GM21381 (cell line): ENCODE results near the gene LY86.
"Not testable (repeated sequence)": the region's sequence is repeated elsewhere in the genome, so short reads cannot be mapped to it uniquely, and the experiment has no call there.

Experiments
- ATAC-seq: cut with Tn5 transposase; IDR thresholded peaks from one replicate; pipeline ENCODE4 v1.9.1; 2021; ENCODE audit warnings: mild to moderate bottlenecking, moderate library complexity; ENCODE audit not compliant: unreplicated experiment

The LY86 gene

DNA sequence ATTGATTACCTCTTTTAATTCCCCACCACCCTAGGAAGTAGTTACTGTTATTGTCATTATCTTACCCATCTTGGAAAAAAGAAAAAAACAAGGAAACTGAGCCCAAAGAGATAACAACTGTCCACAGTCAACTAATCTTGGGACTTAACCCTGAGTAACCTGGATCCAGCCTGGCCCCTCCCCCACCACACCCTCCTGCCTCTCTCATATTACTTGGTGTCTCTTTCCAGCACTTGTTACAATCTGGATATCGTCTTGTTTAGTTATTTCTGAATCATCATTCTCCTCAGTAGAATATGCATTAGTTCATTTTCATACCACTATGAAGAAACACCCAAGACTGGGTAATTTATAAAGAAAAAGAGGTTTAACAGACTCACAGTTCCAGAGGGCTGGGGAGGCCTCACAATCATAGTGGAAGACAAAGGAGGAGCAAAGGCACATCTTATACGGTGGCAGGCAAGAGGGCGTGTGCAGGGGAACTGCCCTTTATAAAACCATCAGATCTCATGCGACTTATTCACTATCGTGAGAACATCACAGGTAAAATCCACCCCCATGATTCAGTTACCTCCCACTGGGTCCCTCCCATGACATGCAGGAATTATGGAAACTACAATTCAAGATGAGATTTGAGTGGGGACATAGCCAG, 60.3 kb downstream of the LY86 start:
- no peak for ATAC-seq

DNA sequence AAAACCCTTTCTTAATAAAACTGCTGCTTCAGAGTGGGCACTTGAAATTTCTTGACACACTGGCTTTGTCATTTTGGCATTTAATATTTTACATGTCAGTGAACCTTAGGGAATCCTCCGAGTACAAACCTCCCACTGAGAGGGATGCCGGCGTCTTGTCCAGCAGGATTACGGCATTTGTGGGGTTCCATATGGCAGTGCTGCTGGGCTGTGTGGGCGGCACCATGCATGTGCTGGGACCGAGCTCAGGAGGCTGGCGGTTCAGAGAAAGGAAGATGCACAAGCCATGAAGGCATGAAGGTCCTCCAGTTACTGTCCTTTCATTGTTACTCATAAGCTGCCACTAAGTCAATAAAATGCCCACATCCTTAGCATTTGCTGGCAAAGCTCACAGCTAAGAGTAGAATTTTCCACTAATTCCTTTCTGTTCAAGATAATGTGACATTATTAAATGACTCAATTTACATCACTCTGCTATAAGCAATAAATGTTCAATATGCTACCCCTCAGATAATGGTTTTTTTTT, 61.4 kb downstream of the LY86 start:
- ATAC-seq: no peak

DNA sequence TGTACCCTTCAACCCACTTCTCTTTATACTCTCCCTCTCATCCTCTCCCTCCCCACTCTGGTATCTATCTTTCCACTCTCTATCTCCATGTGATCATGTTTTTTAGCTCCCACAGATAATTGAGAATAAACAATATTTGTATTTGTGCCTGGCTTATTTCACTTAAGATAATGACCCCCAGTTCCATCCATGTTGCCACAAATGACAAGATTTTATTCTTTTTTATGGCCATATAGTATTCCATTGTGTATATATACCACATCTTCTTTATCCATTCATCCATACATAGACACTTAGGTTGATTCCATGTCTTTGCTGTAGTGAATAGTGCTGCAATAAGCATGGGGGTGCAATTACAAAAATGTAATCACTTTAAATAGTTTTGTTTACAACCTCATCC, 62.3 kb downstream of the LY86 start:
- no peak for ATAC-seq

DNA sequence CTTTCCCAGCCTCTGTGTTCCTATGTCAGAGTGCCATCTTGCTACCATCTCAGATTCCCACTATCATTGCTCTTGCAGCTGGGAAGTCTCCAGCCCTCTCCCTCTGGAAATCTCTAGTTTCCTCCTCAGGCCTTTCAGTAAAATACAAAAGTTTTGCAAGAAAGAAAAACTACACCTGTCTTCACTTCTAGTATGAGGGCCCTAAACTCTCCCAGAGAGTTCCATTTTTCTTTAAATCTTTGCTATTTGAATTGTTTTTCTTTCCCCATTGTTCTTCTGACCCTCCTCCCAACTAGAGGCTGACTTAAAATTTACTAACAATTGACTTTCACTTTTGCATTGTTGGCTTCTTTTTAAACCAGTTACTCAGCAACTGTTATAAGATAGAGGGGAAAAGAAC, 62.8 kb downstream of the LY86 start:
- no peak for ATAC-seq

DNA sequence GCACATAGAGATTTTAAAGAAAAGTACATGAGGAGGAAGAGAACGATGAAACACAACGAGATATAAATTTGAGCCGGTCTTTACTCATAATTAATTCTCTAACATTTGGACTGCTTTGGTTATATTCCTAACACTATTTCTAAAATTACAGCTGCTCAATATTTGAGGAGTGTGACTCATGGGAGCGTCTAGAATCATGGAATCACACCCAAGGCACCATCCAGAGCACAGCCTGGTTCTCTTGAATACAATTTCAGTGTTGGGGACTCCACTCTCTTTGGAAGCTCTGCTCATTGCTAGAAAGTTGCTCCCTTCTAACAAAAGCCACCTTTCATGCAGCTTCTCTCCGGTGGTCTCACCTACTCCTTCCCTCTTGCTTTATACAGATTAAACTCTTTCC, 64.4 kb downstream of the LY86 start:
- no peak for ATAC-seq

DNA sequence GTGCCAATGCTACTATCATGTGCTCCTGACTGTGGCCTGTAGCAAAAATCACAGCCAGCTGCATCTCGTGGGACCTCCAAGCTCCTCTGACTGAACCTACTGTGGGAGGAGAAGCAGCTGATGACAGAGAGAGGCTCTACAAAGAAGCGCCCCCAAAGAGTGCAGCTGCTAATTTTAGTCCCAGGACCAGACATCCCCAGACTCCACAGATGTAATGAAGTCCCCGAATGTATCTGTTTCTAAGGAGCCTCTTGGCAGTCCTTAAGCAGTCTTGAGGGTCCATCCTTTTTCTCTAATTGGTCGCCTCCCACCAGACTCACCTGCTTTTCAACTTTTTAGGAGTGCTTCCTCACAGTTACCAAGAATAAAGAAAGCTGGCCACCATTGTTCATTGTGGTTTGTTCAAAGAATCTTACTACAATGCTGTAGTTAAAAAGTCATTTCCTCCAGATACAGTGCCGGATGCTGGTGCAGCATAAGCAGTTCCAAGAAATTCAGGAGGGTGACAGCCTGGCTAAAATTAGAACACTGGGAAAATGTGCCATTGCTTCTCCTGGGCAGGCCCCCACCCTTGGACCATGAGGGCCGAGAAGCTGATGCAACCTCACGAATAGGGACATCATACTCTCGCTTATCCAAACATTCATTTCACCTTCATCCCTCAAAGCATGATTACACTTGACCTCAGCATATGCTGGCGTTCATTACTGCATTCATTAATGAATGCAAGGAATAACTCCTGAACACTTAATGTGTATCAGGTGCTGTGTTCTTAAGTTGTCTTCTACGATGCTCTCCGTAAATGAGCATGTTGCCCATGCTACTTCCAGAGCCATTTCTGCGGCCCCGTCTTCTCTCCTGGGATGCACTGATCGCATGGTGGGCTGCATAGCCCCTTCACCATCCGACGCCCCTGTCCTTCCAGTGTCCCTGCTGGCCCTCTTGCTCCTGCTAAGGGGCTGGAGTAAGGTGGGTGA, 66.4 kb downstream of the LY86 start:
- no peak for ATAC-seq

DNA sequence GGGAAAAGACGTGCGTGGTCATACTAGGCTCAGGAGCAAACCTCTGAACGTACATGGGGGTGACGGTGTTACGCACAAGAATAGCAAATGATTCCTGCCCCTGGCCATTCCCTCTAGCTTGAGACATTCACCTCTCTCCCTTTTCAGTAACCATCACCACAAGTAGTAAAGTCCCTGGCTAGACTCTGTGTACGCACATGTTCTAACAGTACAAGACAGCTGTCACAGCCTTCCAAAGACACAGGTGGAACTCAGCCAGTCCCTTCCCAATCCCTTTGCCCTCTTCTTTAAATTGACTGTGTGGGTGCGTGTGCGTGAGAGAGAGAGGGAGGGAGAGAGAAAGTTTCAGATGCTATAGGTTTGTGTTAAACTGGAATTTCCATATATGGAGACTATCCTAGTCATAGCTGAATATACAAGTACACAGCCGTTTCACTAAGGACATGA, 67.3 kb downstream of the LY86 start:
- ATAC-seq: no peak

DNA sequence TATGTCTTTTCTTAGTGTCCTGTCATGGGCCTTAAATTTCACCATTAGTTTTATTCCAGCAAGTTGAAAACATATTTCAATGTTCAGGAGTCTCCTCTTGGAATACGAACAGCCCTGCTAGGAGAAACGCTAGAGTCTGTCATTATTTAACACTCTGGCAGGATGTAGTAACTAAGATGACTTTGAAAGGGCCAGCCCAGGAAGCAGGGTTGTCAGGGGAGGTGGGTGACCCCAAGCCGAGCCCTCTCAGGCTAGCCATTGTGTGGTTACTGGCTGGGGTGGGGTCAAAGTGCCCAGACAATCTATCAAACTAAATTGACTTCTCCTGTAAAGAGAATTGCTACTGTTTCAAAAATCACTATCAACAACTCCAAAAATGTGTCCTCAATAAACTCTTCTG, 67.8 kb downstream of the LY86 start:
- no peak for ATAC-seq

DNA sequence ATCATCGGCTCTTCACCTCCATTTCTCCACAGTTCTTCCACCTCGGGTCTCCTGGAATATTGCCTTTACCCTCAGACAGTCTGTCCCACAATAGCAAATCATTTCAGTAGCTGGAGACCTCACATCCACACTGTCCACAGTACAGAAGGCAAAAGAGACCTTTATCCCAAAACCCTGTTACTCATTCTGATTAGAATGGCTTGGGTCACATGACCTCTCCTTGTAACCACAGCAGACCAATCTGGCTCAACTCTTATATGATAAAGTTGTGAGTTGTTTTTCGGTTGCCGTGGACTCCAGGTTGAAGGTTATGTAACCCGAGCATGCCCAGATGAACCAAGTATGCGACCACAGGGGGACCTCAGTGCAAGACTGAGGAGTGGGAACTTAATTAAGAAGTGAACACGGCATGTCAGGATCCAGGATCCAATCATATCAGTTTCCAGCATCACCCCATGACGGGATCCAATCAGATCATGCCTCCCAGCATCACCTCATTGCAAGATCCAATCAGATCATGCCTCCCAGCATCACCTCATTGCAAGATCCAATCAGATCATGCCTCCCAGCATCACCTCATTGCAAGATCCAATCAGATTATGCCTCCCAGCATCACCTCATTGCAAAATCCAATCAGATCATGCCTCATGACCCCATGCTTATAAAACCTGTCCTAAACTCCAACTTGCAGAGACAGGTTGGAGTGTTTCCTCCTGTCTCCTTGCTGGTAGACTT, 68.7 kb downstream of the LY86 start:
- no peak for ATAC-seq

DNA sequence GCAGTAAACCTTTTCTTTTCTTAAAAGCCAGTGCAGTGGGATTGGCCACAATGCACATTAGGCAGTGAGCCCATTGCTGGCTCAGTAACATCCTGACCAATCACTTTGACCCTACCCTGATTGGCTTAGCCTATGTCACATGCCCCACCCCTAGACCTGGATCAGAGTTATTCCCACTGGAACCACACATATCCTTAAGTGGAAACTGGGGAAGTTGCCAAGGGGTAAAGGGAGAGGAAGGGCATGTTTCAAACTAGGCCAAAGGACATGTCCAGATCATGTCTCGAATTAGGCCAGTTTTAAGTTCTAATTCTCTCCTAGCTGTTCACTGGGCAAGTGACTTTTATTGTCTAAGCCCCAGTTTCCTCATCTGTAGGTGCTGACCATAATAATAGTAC, 69.3 kb downstream of the LY86 start:
- ATAC-seq: no peak

DNA sequence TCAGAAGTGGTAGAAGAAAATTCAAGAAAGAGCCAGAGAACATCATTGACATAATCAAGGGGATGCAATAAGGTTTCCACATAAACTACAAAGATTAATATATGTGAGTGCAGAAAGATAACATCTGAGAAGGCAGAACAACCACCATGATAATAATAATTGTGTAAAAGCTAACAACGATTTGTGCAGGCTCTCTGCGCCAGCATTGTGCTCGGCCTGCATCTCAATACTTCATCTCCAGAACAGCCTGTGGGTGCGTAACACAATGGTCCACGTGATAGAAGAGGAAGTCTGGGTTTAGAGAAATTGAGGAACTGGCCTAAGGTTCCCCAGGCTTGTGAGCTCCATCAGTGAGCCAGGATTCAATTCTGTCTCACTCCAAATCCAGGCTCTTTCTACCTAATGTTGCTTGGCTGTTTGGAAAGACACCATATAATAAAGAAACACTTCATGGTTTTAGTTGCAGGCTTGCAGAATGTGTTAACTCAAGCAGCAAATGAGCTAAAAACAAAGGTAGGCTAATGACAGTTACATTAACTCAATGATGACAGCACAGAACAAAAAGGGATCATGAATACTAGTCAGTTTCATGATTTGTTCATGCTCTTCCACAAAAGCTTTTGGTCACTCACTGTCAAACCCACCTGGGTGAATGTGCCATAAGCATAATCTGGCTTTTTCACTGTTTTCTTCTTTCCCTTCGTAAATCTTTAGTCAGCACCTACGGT, 71.2 kb downstream of the LY86 start:
- no peak for ATAC-seq

DNA sequence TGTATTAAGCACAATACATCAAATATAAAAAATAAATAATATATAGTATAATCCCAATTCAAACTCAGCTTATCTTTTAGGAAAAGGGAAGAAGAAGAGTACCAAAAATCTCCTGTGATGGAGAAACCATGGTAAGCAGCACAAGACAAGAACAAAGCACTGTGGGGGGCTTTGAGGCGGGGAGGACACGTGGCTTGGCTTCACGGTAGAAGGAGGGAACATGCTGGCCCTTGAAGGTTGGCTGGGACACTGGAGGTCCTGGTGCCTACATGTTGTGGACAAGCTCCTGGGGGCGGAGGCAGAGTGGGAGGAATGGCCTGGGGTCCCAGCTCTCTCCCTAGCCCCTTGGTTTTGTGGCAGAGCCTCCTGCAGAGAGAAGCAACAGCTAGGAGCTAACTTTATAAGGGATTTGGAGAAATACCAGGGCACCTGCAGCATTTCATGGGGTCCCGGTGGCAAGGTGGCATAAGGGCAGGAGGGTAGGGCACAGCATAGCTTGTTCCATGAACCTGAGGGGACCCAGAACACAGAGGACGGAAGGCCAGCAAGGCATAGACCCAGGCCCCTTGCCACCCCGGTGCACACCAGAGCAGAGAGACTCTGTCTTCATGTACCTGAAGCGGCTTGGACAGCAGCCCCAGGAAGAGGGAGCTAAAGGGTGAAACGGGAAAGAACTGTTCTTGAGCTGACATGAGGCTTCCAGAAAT, 72.0 kb downstream of the LY86 start:
- ATAC-seq: no peak

DNA sequence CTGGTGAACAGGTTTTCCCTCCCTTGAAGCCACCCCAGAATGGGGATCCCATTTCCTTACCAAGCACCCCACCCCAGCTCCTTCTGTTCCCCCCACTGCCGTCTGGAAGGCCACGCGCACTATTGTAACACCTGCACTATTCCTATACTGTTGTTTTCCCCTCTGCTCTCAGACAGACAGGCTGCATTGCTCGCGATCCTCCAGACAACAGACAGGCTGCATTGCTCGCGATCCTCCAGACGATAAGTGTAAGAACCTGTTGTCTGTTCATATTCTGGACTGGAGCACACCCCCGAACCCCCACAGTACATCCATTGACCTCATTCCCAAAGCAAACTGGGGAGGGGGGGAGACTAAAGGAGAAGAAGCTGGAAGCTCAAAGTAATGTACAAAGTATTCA, 72.7 kb downstream of the LY86 start:
- no peak for ATAC-seq

DNA sequence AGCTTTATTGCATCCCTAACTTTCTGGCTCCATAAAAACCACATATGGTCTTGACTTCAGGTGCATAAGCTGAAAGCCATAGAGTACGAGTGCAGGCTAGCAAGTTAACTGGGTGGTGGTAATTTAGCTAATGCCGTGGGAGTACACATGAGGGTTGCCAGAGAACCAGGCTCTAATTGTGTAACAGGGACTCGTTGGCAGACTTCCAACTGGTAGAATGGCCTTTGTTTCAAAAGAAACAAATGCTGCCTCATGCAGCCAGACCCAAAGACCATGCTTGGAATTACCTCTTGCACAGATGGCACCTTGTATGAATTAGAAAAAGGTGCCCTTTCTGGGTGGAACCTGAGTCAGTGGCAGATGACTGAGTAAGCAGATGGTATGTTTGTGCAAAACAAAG, 73.2 kb downstream of the LY86 start:
- no peak for ATAC-seq

DNA sequence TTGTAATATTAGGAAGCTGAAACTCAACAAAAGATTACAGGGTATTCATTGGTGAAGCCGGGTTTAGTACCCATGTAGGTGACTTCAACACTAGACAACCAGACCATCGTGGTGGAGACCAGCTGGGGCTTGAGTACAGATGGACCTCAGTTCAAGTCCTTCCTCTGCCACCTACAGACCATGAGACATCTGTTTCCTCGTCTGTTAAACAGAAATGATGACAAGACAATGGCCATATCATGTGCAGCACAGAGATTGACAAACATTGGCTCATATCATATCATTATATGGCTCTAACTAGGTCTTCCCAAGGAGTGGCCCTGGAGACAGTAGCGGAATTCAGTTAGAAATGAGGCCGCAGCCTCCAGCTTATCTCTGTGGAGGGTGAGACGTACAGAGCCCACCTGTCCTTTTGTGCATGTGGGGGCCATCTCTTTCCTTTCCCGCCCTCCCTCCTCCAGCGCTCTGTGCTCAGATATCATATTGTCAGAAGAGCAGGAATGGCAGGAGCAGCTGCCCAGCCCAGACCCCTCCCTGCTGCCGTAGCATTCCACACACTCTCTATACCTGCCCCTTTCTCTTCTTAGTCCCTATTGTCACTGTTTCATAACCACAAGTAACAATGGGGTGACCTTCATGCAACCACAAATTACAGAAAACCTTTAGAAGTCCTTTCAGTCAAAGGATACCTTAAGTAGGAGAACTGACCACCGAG, 75.1 kb downstream of the LY86 start:
- ATAC-seq: no peak

DNA sequence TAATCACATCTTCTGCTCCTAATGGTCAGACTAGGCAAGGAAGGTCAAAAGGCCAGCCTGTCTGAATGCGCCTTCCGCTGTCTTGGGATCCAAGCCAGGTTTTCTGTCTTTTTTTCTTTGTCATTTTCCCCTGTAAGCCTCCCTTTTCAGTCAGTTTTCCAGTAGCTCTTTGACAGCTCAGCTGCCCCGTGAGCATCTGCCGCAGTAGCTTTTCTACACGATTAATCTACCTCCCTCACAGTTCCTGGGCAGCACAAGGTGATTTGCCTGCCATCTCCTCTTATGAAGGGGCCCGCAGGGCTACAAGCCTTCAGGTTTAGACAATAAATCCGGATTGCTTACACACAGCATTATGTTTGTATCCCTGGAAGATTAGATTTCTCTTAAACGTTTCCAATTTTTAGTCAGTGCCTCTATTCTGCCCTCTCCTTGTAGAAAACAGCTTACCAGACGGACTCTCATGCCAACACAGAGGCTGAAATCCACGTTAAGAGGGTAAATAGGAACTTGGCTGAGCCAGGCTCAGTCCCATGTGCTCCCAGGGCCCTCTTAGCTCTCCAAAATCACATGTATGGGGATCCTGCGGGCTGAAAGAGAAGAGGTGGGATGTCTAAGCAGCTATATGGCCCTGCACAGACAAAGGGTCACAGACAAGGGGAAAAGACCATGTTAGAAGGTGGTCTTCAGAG, 77.2 kb downstream of the LY86 start:
- ATAC-seq: no peak

DNA sequence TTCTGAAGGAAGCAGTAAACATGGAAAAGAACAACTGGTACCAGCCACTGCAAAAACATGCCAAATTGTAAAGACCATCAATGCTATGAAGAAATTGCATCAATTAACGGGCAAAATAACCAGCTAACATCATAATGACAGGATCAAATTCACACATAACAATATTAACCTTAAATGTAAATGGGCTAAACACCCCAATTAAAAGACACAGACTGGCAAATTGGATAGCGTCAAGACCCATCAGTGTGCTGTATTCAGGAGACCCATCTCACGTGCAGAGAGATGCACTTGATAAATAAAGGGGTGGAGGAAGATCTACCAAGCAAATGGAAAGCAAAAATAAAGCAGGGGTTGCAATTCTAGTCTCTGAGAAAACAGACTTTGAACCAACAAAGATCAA, 81.6 kb downstream of the LY86 start:
- ATAC-seq: not testable (repeated sequence)

DNA sequence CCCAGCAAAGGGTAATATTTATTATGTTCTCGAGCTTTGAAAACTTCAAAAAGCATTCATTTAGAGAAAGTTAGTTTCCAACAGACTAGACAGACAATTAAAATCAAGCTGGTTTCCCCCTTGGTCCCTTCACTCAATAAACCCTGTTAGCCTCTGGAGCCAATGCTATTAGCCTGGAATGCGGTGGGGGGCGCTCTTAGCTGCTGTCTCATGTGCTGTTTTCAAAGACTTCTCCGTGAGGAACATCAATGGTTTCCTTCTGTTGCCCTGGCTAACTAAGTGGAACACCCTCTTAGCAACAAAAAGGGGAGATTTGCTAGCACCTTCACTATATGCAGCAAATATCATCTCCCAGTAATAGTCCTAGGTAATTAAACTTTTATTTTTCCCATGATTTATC, 86.4 kb downstream of the LY86 start:
- no peak for ATAC-seq

DNA sequence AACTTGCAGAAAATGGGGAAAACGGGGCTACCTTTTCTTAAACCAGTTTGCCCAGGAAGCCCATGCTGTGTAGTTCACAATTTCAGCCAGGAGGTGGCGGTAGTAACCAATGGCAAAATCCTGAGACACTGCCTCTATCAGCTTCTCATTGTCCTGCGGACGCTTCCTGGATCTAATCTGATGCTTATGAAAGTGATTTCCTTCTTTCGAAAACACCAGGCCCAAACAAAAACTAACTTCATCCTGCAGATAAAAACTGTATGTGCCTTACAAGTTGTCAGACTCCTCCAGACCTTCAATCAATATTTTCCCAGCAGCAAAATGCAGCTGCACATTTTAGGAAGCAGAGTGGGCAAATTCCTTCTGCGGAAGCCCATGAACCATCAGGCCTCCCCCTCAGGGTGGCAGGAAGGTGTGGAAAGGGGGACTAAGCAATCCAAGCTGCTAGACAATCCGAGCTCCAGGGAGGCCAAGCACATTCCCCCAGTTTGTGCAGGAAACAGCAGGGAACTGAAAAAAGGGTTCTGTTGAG, 88.5 kb downstream of the LY86 start:
- peak; percentile 61 for ATAC-seq
